Activated CD4-positive, CD25-positive, alpha-beta regulatory T cell treated with anti-CD3 and anti-CD28 coated beads, Interleukin-2, amount 50 U/mL, for 24 hours (primary cell): ENCODE measurements around the gene PLEKHJ1.
"Not testable (repeated sequence)": the region's sequence is repeated elsewhere in the genome, so short reads cannot be mapped to it uniquely, and the experiment has no call there.

Experiments
- ATAC-seq, 2 donors: fragments of 150-1000 bp; cut with Tn5 transposase; one replicate each; pipeline ENCODE4 v1.10.0; 2021; ENCODE audit warnings: mild to moderate bottlenecking in 1 of 2, moderate library complexity in 1 of 2

PLEKHJ1 gene

GRCh38 chr19:2236314-2237050, at the start of gene PLEKHJ1, which contains the start of gene SF3A2:
Gene PLEKHJ1, minus strand, starts transcription at chr19:2236329. Its CDS starts 81 bp downstream, at chr19:2236248.
Gene SF3A2, plus strand, starts transcription at chr19:2236824. Its CDS starts 6,595 bp downstream, at chr19:2243419.
- ATAC-seq: peak; percentile 75 to 79

GRCh38 chr19:2283835-2284507, 47.8 kb upstream of the PLEKHJ1 start:
- ATAC-seq: no peak

- ATAC-seq: no peak
These were observed 46.7 kb upstream of the PLEKHJ1 start for GRCh38 chr19:2282862-2283237.

- peak; percentile 14 to 46 for ATAC-seq
These were observed 46.1 kb upstream of the PLEKHJ1 start, which contains the start of gene PEAK3 for GRCh38 chr19:2282062-2282861. Gene PEAK3, minus strand, starts transcription at chr19:2282175. Its CDS starts 1,244 bp downstream, at chr19:2280931.

GRCh38 chr19:2281265-2282061, 45.3 kb upstream of the PLEKHJ1 start:
- not testable (repeated sequence) for ATAC-seq

GRCh38 chr19:2280633-2281264, 44.6 kb upstream of the PLEKHJ1 start:
- ATAC-seq: no peak

- no peak for ATAC-seq
These were observed 42.5 kb upstream of the PLEKHJ1 start for GRCh38 chr19:2278459-2279158.

GRCh38 chr19:2277138-2277537, 41.0 kb upstream of the PLEKHJ1 start:
- ATAC-seq: no peak

GRCh38 chr19:2276429-2276986, 40.4 kb upstream of the PLEKHJ1 start:
- ATAC-seq: no peak

GRCh38 chr19:2275588-2276428, 39.7 kb upstream of the PLEKHJ1 start:
- ATAC-seq: no peak

GRCh38 chr19:2274931-2275535, 38.9 kb upstream of the PLEKHJ1 start:
- no peak for ATAC-seq

GRCh38 chr19:2274185-2274711, 38.1 kb upstream of the PLEKHJ1 start:
- no peak for ATAC-seq

- ATAC-seq: peak; percentile 22 to 46
These were observed 37.4 kb upstream of the PLEKHJ1 start for GRCh38 chr19:2273356-2274184.

GRCh38 chr19:2271234-2272103, 35.3 kb upstream of the PLEKHJ1 start:
- no peak for ATAC-seq

GRCh38 chr19:2270423-2271233, 34.5 kb upstream of the PLEKHJ1 start:
- peak; percentile 28 to 37 for ATAC-seq

- ATAC-seq: no peak
These were observed 34.0 kb upstream of the PLEKHJ1 start for GRCh38 chr19:2270157-2270422.
